Thyroid gland (tissue), 4 donors: ENCODE data around the gene SPINDOC. TPM values are rescaled to one million over a fixed set of nuclear protein-coding genes. Genes with fewer than 3 reads are reported as not detected.

Source experiments
- DNase-seq, 2 donors: peaks; one replicate each; pipeline ENCODE4 v3.0.0-alpha.2; 2019
- H3K27ac ChIP-seq, 3 donors: fragments of 200-600 bp; sonication (generic); 1 replicate in 2 of 3; 2 replicates in 1 of 3; pipeline ENCODE4 v1.5.1; 2016 to 2019; ENCODE audit warnings: mild to moderate bottlenecking in 1 of 3, moderate library complexity in 1 of 3
- H3K27me3 ChIP-seq: fragments of 200-600 bp; sonication (generic); one replicate; pipeline ENCODE4 v1.5.1; 2019
- H3K36me3 ChIP-seq, 2 donors: fragments of 200-600 bp; sonication (generic); one replicate each; pipeline ENCODE4 v1.5.1; 2016 to 2019
- H3K4me1 ChIP-seq, 2 donors: fragments of 200-600 bp; sonication (generic); one replicate each; pipeline ENCODE4 v1.5.1; 2017 to 2019
- H3K4me3 ChIP-seq, 3 donors: fragments of 200-600 bp; sonication (generic); replicated peaks in 1 of 3; 1 replicate in 2 of 3; 2 replicates in 1 of 3; pipeline ENCODE4 v1.5.1; 2016; ENCODE audit warnings: mild to moderate bottlenecking in 1 of 3
- H3K9me3 ChIP-seq: fragments of 200-600 bp; sonication (generic); one replicate; pipeline ENCODE4 v1.5.1; 2017
- CTCF ChIP-seq, 6 experiments: fragments of 200-600 bp in 3 of 6; fragments of 450-650 bp in 3 of 6; sonication (generic) in 3 of 6; IDR thresholded peaks; one replicate each; pipeline ENCODE4 v1.5.1; 2016 to 2019; ENCODE audit warnings: antibody characterized with exemption in 6 of 6, mild to moderate bottlenecking in 2 of 6, inconsistent platforms in 1 of 6, moderate library complexity in 1 of 6
- POLR2A ChIP-seq, 2 donors: fragments of 450-650 bp; IDR thresholded peaks; one replicate each; pipeline ENCODE4 v1.6.1; 2017; ENCODE audit warnings: antibody characterized with exemption in 2 of 2, mild to moderate bottlenecking in 2 of 2, moderate library complexity in 1 of 2
- WGBS, 2 donors: methylation state at CpG; one replicate each; pipeline ENCODE4 v1.1.5; 2017; 5-methylcytosine and 5-hydroxymethylcytosine counted together
- intact Hi-C: fragments of 100-400 bp; cut with DNase I; formaldehyde crosslinking; loops from one replicate; pipeline ENCODE4 v1.15.1; 2023
- total RNA-seq, 4 donors: library from RNA; depleted of rRNA; stranded (reverse); fragments of >200 nt; gene quantifications; one replicate each; pipeline ENCODE4 v1.2.3, GENCODE V29; 2016

The SPINDOC gene
- total RNA-seq, 4 donors from 2014 or later: 7.4 to 12.6 (median 10.3) TPM

- DNase-seq: no peak
- no peak overlapping the region for H3K27ac ChIP-seq
- WGBS, 2 donors: 97 to 100% methylated on average over 2 of the region's 2 CpGs
- H3K36me3 ChIP-seq: no peaks in the 10 kb centered on the region
- H3K4me1 ChIP-seq: peaks cover 7 to 8% of the 10 kb centered on the region in 2 donors
- TF ChIP-seq CTCF (IDR thresholded peaks at IDR 0.05) (no peak), POLR2A (IDR thresholded peaks at IDR 0.05) (no peak)
- H3K27me3 ChIP-seq: no peaks in the 10 kb centered on the region
- intact Hi-C loops: no loop called here
- H3K9me3 ChIP-seq: no peaks in the 10 kb centered on the region
- H3K4me3 ChIP-seq: no peak overlapping the region
Measured at GRCh38 chr11:63833048-63833447, 19.8 kb downstream of the SPINDOC start.

- no peak for DNase-seq
- Histone ChIP-seq H3K4me3 (no peak overlapping the region), H3K36me3 (no peaks in the 10 kb centered on the region), H3K27me3 (no peaks in the 10 kb centered on the region), H3K27ac (no peak overlapping the region), H3K9me3 (no peaks in the 10 kb centered on the region), H3K4me1 (peaks cover 7 to 11% of the 10 kb centered on the region in 2 donors)
- intact Hi-C loops: loop anchor here (5.0 kb wide), 1 partner anchor 318 kb away; no protein-coding TSS in a partner anchor
- WGBS, 2 donors: 89 to 91% methylated on average over 12 of the region's 12 CpGs
- TF ChIP-seq POLR2A (IDR thresholded peaks at IDR 0.05) (no peak), CTCF (IDR thresholded peaks at IDR 0.05) (no peak)
Measured at GRCh38 chr11:63834535-63835157, 21.4 kb downstream of the SPINDOC start.

GRCh38 chr11:63835158-63835545, 21.9 kb downstream of the SPINDOC start:
- WGBS, 2 donors: 81 to 85% methylated on average over 6 of the region's 6 CpGs
- H3K36me3 ChIP-seq: no peaks in the 10 kb centered on the region
- H3K4me1 ChIP-seq: peaks cover 9 to 11% of the 10 kb centered on the region in 2 donors
- no peak overlapping the region for H3K4me3 ChIP-seq
- intact Hi-C loops: loop anchor here (5.0 kb wide), 1 partner anchor 317 kb away; no protein-coding TSS in a partner anchor
- no peak overlapping the region for H3K27ac ChIP-seq
- no peaks in the 10 kb centered on the region for H3K27me3 ChIP-seq
- TF ChIP-seq CTCF (IDR thresholded peaks at IDR 0.05) (no peak), POLR2A (IDR thresholded peaks at IDR 0.05) (no peak)
- no peaks in the 10 kb centered on the region for H3K9me3 ChIP-seq
- DNase-seq: no peak

- Histone ChIP-seq H3K4me1 (peaks cover 29 to 31% of the 10 kb centered on the region in 2 donors), H3K27ac (peak overlapping the region in 2 of 3 donors; percentile 80 to 92), H3K4me3 (no peak overlapping the region), H3K9me3 (no peaks in the 10 kb centered on the region), H3K27me3 (no peaks in the 10 kb centered on the region), H3K36me3 (no peaks in the 10 kb centered on the region)
- intact Hi-C loops: loop anchor here (2.0 to 5.0 kb wide), 2 partner anchors 108 to 315 kb away; no protein-coding TSS in a partner anchor
- DNase-seq: peak; percentile 81 to 87
- TF ChIP-seq CTCF (IDR thresholded peaks at IDR 0.05) (peak; percentile 61 to 98 (median 84)), POLR2A (IDR thresholded peaks at IDR 0.05) (no peak)
- 17% methylated on average over 5 of the region's 5 CpGs for WGBS, 2 donors
Measured at GRCh38 chr11:63837027-63837688, 23.9 kb downstream of the SPINDOC start.

GRCh38 chr11:63837739-63838138, 24.5 kb downstream of the SPINDOC start:
- DNase-seq: no peak
- Histone ChIP-seq H3K4me3 (no peak overlapping the region), H3K27ac (peak overlapping the region; percentile 80 to 92 (median 84)), H3K27me3 (no peaks in the 10 kb centered on the region), H3K36me3 (no peaks in the 10 kb centered on the region), H3K4me1 (peaks cover 35 to 37% of the 10 kb centered on the region in 2 donors), H3K9me3 (no peaks in the 10 kb centered on the region)
- intact Hi-C loops: loop anchor here (2.0 to 5.0 kb wide), 2 partner anchors 107 to 315 kb away; no protein-coding TSS in a partner anchor
- 40 to 43% methylated on average over 5 of the region's 5 CpGs for WGBS, 2 donors
- TF ChIP-seq CTCF (IDR thresholded peaks at IDR 0.05) (no peak), POLR2A (IDR thresholded peaks at IDR 0.05) (no peak)
